ENCODE results near the gene TBC1D10B.

Gene TBC1D10B

GRCh38 chr16:30369091-30369937 lies 980 bp downstream of the TBC1D10B start:
- H3K9me3 Mint-ChIP-seq = no peaks in the 10 kb centered on the region
- H3K27me3 Mint-ChIP-seq (ENCODE audit: low read depth, poor library complexity) = peaks cover 4% of the 10 kb centered on the region
- no peak for TF ChIP-seq CTCF (IDR thresholded peaks at IDR 0.05)
- peaks cover 25% of the 10 kb centered on the region for H3K36me3 Mint-ChIP-seq (ENCODE audit: low read depth)
- peaks cover 60% of the 10 kb centered on the region for H3K4me1 Mint-ChIP-seq
- peak; percentile 56 for DNase-seq
- peak overlapping the region; percentile 83 for H3K4me3 Mint-ChIP-seq
- H3K27ac Mint-ChIP-seq = no peak overlapping the region

- H3K36me3 Mint-ChIP-seq (ENCODE audit: low read depth) = peaks cover 26% of the 10 kb centered on the region
- TF ChIP-seq CTCF (IDR thresholded peaks at IDR 0.05) = no peak
- H3K27ac Mint-ChIP-seq = no peak overlapping the region
- no peaks in the 10 kb centered on the region for H3K9me3 Mint-ChIP-seq
- peak overlapping the region; percentile 83 for H3K4me3 Mint-ChIP-seq
- DNase-seq = no peak
- peaks cover 60% of the 10 kb centered on the region for H3K4me1 Mint-ChIP-seq
- peaks cover 4% of the 10 kb centered on the region for H3K27me3 Mint-ChIP-seq (ENCODE audit: low read depth, poor library complexity)
Measured at GRCh38 chr16:30368792-30369090, 1.6 kb downstream of the TBC1D10B start.

GRCh38 chr16:30368122-30368791 lies 2.0 kb downstream of the TBC1D10B start:
- peak overlapping the region; percentile 83 for H3K4me3 Mint-ChIP-seq
- H3K27me3 Mint-ChIP-seq (ENCODE audit: low read depth, poor library complexity) = peaks cover 4% of the 10 kb centered on the region
- H3K9me3 Mint-ChIP-seq = no peaks in the 10 kb centered on the region
- DNase-seq = no peak
- no peak for TF ChIP-seq CTCF (IDR thresholded peaks at IDR 0.05)
- peaks cover 31% of the 10 kb centered on the region for H3K36me3 Mint-ChIP-seq (ENCODE audit: low read depth)
- H3K4me1 Mint-ChIP-seq = peaks cover 61% of the 10 kb centered on the region
- H3K27ac Mint-ChIP-seq = no peak overlapping the region

- H3K9me3 Mint-ChIP-seq = no peaks in the 10 kb centered on the region
- no peak for DNase-seq
- peaks cover 58% of the 10 kb centered on the region for H3K4me1 Mint-ChIP-seq
- TF ChIP-seq CTCF (IDR thresholded peaks at IDR 0.05) = no peak
- peaks cover 4% of the 10 kb centered on the region for H3K27me3 Mint-ChIP-seq (ENCODE audit: low read depth, poor library complexity)
- peaks cover 39% of the 10 kb centered on the region for H3K36me3 Mint-ChIP-seq (ENCODE audit: low read depth)
- H3K4me3 Mint-ChIP-seq = peak overlapping the region; percentile 83
- H3K27ac Mint-ChIP-seq = peak overlapping the region; percentile 46
Measured at GRCh38 chr16:30367349-30368009, 2.8 kb downstream of the TBC1D10B start.

- Mint-ChIP-seq H3K4me3 (peak overlapping the region; percentile 83), H3K36me3 (ENCODE audit: low read depth) (peaks cover 43% of the 10 kb centered on the region), H3K9me3 (no peaks in the 10 kb centered on the region)
Measured at GRCh38 chr16:30366511-30366910, 3.8 kb downstream of the TBC1D10B start.

More at GRCh38 chr16:30366511-30366910, 3.8 kb downstream of the TBC1D10B start:
- Mint-ChIP-seq H3K27ac (peak overlapping the region; percentile 32), H3K4me1 (peaks cover 48% of the 10 kb centered on the region), H3K27me3 (ENCODE audit: low read depth, poor library complexity) (peaks cover 4% of the 10 kb centered on the region)
- no peak for TF ChIP-seq CTCF (IDR thresholded peaks at IDR 0.05)
- DNase-seq = no peak

Data from nephron progenitor cell (in vitro differentiated cells).